SK-N-SH (cell line): ENCODE data around the gene DDAH1. TPM values are rescaled to one million over a fixed set of nuclear protein-coding genes. Genes with fewer than 3 reads are reported as not detected.
A peak's percentile ranks its signal among the peaks of the same experiment; 100 is the strongest.

Experiments
- CTCF ChIA-PET: fragments of 300-600, 350-600 bp; formaldehyde crosslinking; extraction: SDS; loops from one replicate; lab custom pipeline; 2021; lab: Yijun Ruan, JAX
- POLR2A ChIA-PET: fragments of 350-600 bp; sonication (Branson Sonifier 250); formaldehyde crosslinking; extraction: SDS; loops from one replicate; lab custom pipeline; 2020; ENCODE audit warnings: antibody characterized with exemption, inconsistent platforms; lab: Yijun Ruan, JAX
- DNase-seq: peaks from one replicate; pipeline ENCODE4 v3.0.0; 2012
- H2AFZ ChIP-seq: fragments of 200-600 bp; sonication (generic); 2 replicates; pipeline ENCODE4 v1.8.1; 2016; ENCODE audit warnings: antibody characterized with exemption, mild to moderate bottlenecking, low read depth
- H3F3A ChIP-seq: fragments of 200-600 bp; sonication (generic); replicated peaks from 2 replicates; pipeline ENCODE3; 2016; ENCODE audit warnings: antibody characterized with exemption, mild to moderate bottlenecking; ENCODE audit not compliant: insufficient read depth
- H3K27ac ChIP-seq, 2 experiments: fragments of 200-500 bp in 1 of 2; fragments of 200-600 bp in 1 of 2; sonication (Bioruptor generic) in 1 of 2; sonication (generic), shearing (Covaris generic) in 1 of 2; 2 replicates each; pipeline versions ENCODE4 v1.5.1 to v1.6.1; 2014 to 2016; ENCODE audit warnings: low read depth in 2 of 2, inconsistent platforms in 1 of 2, low read length in 1 of 2, mild to moderate bottlenecking in 1 of 2, mixed read lengths in 1 of 2
- H3K27me3 ChIP-seq: fragments of 200-600 bp; sonication (generic), shearing (Covaris generic); 2 replicates; pipeline ENCODE4 v1.6.1; 2016; ENCODE audit warnings: mixed run types; ENCODE audit not compliant: insufficient read depth
- H3K36me3 ChIP-seq, 2 experiments: fragments of 200-500 bp in 1 of 2; fragments of 200-600 bp in 1 of 2; sonication (Bioruptor generic) in 1 of 2; sonication (generic) in 1 of 2; replicated peaks in 1 of 2; 2 replicates each; pipeline versions ENCODE3 to v1.5.1; 2014 to 2016; ENCODE audit warnings: low read length in 1 of 2, mild to moderate bottlenecking in 1 of 2; ENCODE audit not compliant: insufficient read depth in 2 of 2, control insufficient read depth in 1 of 2
- H3K4me1 ChIP-seq, 2 experiments: fragments of 200-500 bp in 1 of 2; fragments of 200-600 bp in 1 of 2; sonication (Bioruptor generic) in 1 of 2; sonication (generic), shearing (Covaris generic) in 1 of 2; 2 replicates each; pipeline versions ENCODE4 v1.5.1 to v1.6.1; 2014 to 2016; ENCODE audit warnings: low read depth in 1 of 2, low read length in 1 of 2, mixed run types in 1 of 2; ENCODE audit not compliant: insufficient read depth in 2 of 2, control insufficient read depth in 1 of 2
- H3K4me2 ChIP-seq: fragments of 200-600 bp; sonication (generic), shearing (Covaris generic); 2 replicates; pipeline ENCODE4 v1.6.1; 2017; ENCODE audit warnings: mixed run types
- H3K4me3 ChIP-seq, 2 experiments: fragments of 200-500 bp in 1 of 2; fragments of 200-600 bp in 1 of 2; sonication (Bioruptor generic) in 1 of 2; sonication (generic), shearing (Covaris generic) in 1 of 2; 2 replicates each; pipeline versions ENCODE4 v1.5.1 to v1.8.1; 2014 to 2016; ENCODE audit warnings: low read depth in 2 of 2, inconsistent platforms in 1 of 2, low read length in 1 of 2, mild to moderate bottlenecking in 1 of 2, mixed read lengths in 1 of 2, moderate library complexity in 1 of 2
- H3K79me2 ChIP-seq: fragments of 200-600 bp; sonication (generic); 2 replicates; pipeline ENCODE4 v1.8.1; 2017; ENCODE audit warnings: mild to moderate bottlenecking; ENCODE audit not compliant: insufficient read depth
- H3K9ac ChIP-seq: fragments of 200-600 bp; sonication (generic); 2 replicates; pipeline ENCODE4 v1.6.1; 2017; ENCODE audit warnings: mixed run types
- H3K9me2 ChIP-seq: fragments of 200-600 bp; sonication (generic); 2 replicates; pipeline ENCODE4 v1.6.1; 2017; ENCODE audit warnings: mixed run types
- H3K9me3 ChIP-seq: fragments of 200-600 bp; sonication (generic); 2 replicates; pipeline ENCODE4 v1.6.1; 2017; ENCODE audit warnings: mixed run types, mild to moderate bottlenecking, moderate library complexity
- H4K20me1 ChIP-seq: fragments of 200-600 bp; sonication (generic); 2 replicates; pipeline ENCODE4 v1.6.1; 2017; ENCODE audit warnings: mild to moderate bottlenecking, mixed run types; ENCODE audit not compliant: insufficient read depth
- ELF1 ChIP-seq: IDR thresholded peaks from 2 replicates; pipeline ENCODE4 v1.4.0; 2012
- EP300 ChIP-seq, 2 experiments: IDR thresholded peaks; 2 replicates each; pipeline versions ENCODE4 v1.4.0 to v1.6.1; 2012; ENCODE audit warnings: borderline replicate concordance in 1 of 2, low read depth in 1 of 2, low read length in 1 of 2
- EZH2phosphoT487 ChIP-seq: fragments of 200-600 bp; sonication (generic); IDR thresholded peaks from 2 replicates; pipeline ENCODE4 v1.6.1; 2017; ENCODE audit warnings: low read depth, mixed run types, mild to moderate bottlenecking, antibody characterized with exemption, moderate library complexity, borderline replicate concordance
- FOXJ3 ChIP-seq: sonication (generic); formaldehyde crosslinking; IDR thresholded peaks from 2 replicates; pipeline ENCODE4 v1.5.1; 2020; ENCODE audit warnings: mild to moderate bottlenecking, missing genetic modification reagents
- FOXM1 ChIP-seq: IDR thresholded peaks from 2 replicates; pipeline ENCODE4 v1.4.0; 2012; ENCODE audit warnings: low read depth, mild to moderate bottlenecking
- GABPA ChIP-seq: IDR thresholded peaks from 2 replicates; pipeline ENCODE4 v1.4.0; 2012; ENCODE audit warnings: low read depth, mild to moderate bottlenecking
- GATA2 ChIP-seq: sonication (generic); formaldehyde crosslinking; IDR thresholded peaks from 2 replicates; pipeline ENCODE4 v1.5.0; 2020; ENCODE audit warnings: mild to moderate bottlenecking, missing genetic modification reagents
- MEF2A ChIP-seq: IDR thresholded peaks from 2 replicates; pipeline ENCODE4 v1.4.0; 2012; ENCODE audit warnings: low read depth, borderline replicate concordance
- NFIC ChIP-seq: IDR thresholded peaks from 2 replicates; pipeline ENCODE4 v1.4.0; 2012; ENCODE audit warnings: borderline replicate concordance
- NRF1 ChIP-seq: IDR thresholded peaks from 2 replicates; pipeline ENCODE4 v1.6.1; 2012; ENCODE audit warnings: low read depth, mild to moderate bottlenecking, low read length
- RAD21 ChIP-seq: IDR thresholded peaks from 2 replicates; pipeline ENCODE4 v1.6.1; 2012; ENCODE audit warnings: mild to moderate bottlenecking, low read length
- RFX5 ChIP-seq: IDR thresholded peaks from 2 replicates; pipeline ENCODE4 v1.6.1; 2012; ENCODE audit warnings: mild to moderate bottlenecking, improper control_type of control experiment, low read length
- SIN3A ChIP-seq: IDR thresholded peaks from 2 replicates; pipeline ENCODE4 v1.6.1; 2012; ENCODE audit warnings: low read depth, mild to moderate bottlenecking, low read length, moderate library complexity, borderline replicate concordance
- SMC3 ChIP-seq: IDR thresholded peaks from 2 replicates; pipeline ENCODE4 v1.6.1; 2012; ENCODE audit warnings: low read depth, low read length, improper control_type of control experiment
- YY1 ChIP-seq: IDR thresholded peaks from 2 replicates; pipeline ENCODE4 v1.4.0; 2012; ENCODE audit warnings: low read depth, mild to moderate bottlenecking
- WGBS: methylation state at CpG from one replicate; pipeline ENCODE4 v1.1.6; 2017; ENCODE audit warnings: low lambda C conversion rate; 5-methylcytosine and 5-hydroxymethylcytosine counted together
- polyA plus RNA-seq, 3 experiments: library from polyadenylated mRNA; depleted of rRNA; stranded (reverse); fragments of >200 nt; gene quantifications; 2 replicates each; pipeline ENCODE4 v1.2.3, GENCODE V29; 2012
- TF ChIP-seq, protein P1 (sequence below): IDR thresholded peaks from 2 replicates; pipeline ENCODE4 v1.4.0; 2012; ENCODE audit warnings: low read depth, borderline replicate concordance
- TF ChIP-seq, protein P2 (sequence below): IDR thresholded peaks from 2 replicates; pipeline ENCODE4 v1.4.0; 2012; ENCODE audit warnings: low read depth
- TF ChIP-seq, protein P3 (sequence below): fragments of 200-600 bp; sonication (generic); IDR thresholded peaks from 2 replicates; pipeline ENCODE4 v1.6.1; 2017; ENCODE audit warnings: antibody characterized with exemption, mild to moderate bottlenecking, moderate library complexity
- TF ChIP-seq, protein P4 (sequence below): IDR thresholded peaks from 2 replicates; pipeline ENCODE4; 2012
- TF ChIP-seq, protein P5 (sequence below): fragments of 150-350 bp; IDR thresholded peaks from 2 replicates; pipeline ENCODE4 v1.6.1; 2017; ENCODE audit warnings: antibody characterized with exemption, low read length, low read depth, borderline replicate concordance

The DDAH1 gene
- polyA plus RNA-seq, 1 of the 3 experiments (the other 2 are of a cell fraction), result 64.3 TPM

DNA sequence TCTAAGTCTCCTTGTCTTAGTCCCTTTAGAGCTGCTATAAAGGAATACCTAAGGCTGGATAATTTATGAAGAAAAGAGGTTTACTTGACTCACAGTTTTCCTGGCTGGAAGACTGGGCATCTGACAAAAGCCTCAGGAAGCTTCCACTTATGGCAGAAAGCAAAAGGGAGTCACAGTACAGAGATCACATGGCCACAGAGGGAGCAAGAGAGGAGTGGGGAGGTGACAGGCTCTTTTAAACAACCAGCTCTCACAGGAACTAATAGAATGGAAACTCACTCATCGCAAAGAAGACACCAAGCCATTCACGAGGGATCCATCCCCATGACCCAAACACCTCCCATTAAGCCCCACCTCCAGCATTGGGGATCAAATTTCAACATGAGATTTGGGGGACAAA is 68.8 kb downstream of the DDAH1 start:
- H3K4me3 ChIP-seq, result no peak overlapping the region
- POLR2A ChIA-PET, result no interaction called here
- peaks cover 100% of the 10 kb centered on the region for H3K79me2 ChIP-seq
- H3K4me1 ChIP-seq, result peaks cover 9 to 29% of the 10 kb centered on the region in 2 experiments; a peak in 3 of 4 replicates
- peaks cover 0 to 23% of the 10 kb centered on the region in 2 experiments for H3K36me3 ChIP-seq
- H3F3A ChIP-seq, result peaks cover 25% of the 10 kb centered on the region
- H3K9me3 ChIP-seq, result no peaks in the 10 kb centered on the region
- H3K9me2 ChIP-seq, result no peaks in the 10 kb centered on the region
- 92% methylated on average over 2 of the region's 2 CpGs for WGBS
- CTCF ChIA-PET, result no interaction called here
- H2AFZ ChIP-seq, result no peak overlapping the region
- no peaks in the 10 kb centered on the region for H4K20me1 ChIP-seq
- no peaks in the 10 kb centered on the region for H3K27me3 ChIP-seq
- TF ChIP-seq, protein P1, sequence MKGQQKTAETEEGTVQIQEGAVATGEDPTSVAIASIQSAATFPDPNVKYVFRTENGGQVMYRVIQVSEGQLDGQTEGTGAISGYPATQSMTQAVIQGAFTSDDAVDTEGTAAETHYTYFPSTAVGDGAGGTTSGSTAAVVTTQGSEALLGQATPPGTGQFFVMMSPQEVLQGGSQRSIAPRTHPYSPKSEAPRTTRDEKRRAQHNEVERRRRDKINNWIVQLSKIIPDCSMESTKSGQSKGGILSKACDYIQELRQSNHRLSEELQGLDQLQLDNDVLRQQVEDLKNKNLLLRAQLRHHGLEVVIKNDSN, result no peak
- TF ChIP-seq MEF2A, result no peak
- TF ChIP-seq EZH2phosphoT487, result no peak
- no peak for TF ChIP-seq GATA2 (CRISPR knock-in tag)
- TF ChIP-seq ELF1, result no peak
- no peak for TF ChIP-seq NRF1
- no peak for TF ChIP-seq NFIC
- no peak for TF ChIP-seq FOXJ3 (CRISPR knock-in tag)
- TF ChIP-seq RFX5, result no peak
- TF ChIP-seq, protein P2, sequence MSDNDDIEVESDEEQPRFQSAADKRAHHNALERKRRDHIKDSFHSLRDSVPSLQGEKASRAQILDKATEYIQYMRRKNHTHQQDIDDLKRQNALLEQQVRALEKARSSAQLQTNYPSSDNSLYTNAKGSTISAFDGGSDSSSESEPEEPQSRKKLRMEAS, result no peak
- no peak for TF ChIP-seq RAD21
- TF ChIP-seq GABPA, result no peak
- no peak for TF ChIP-seq FOXM1
- H3K4me2 ChIP-seq, result no peak overlapping the region
- H3K27ac ChIP-seq, result 0 out of 4 replicates have a peak overlapping the region, but pooled peaks of 1 of the 2 experiments have one; percentile 4
- no peak overlapping the region for H3K9ac ChIP-seq
- DNase-seq, result no peak

DNA sequence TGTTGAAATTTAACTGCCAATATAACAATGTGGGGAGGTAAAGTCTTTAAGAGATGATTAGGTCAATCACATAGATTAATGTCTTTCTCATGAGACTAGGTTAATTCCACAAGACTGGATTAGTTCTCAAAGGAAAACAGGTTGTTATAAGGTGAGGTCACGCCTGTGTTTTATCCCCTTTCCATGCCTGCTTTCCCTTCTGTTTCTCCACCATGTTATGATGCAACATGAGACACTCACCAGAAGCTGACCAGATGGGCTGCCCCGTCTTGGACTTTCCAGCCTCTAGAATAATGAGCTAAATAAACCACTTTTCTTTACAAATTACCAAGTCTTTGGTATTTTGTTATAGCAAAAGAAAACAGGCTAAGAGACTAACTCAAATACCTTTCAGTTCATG is 70.8 kb downstream of the DDAH1 start:
- Histone ChIP-seq H3K9me2 (no peaks in the 10 kb centered on the region), H2AFZ (no peak overlapping the region), H3K4me3 (no peak overlapping the region), H3K27ac (no peak overlapping the region; a peak in 1 of 4 replicates)
- 92% methylated on average over 2 of the region's 2 CpGs for WGBS
- TF ChIP-seq, protein P3, sequence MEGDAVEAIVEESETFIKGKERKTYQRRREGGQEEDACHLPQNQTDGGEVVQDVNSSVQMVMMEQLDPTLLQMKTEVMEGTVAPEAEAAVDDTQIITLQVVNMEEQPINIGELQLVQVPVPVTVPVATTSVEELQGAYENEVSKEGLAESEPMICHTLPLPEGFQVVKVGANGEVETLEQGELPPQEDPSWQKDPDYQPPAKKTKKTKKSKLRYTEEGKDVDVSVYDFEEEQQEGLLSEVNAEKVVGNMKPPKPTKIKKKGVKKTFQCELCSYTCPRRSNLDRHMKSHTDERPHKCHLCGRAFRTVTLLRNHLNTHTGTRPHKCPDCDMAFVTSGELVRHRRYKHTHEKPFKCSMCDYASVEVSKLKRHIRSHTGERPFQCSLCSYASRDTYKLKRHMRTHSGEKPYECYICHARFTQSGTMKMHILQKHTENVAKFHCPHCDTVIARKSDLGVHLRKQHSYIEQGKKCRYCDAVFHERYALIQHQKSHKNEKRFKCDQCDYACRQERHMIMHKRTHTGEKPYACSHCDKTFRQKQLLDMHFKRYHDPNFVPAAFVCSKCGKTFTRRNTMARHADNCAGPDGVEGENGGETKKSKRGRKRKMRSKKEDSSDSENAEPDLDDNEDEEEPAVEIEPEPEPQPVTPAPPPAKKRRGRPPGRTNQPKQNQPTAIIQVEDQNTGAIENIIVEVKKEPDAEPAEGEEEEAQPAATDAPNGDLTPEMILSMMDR, result no peak
- TF ChIP-seq NFIC, result no peak
- TF ChIP-seq ELF1, result no peak
- no peak for TF ChIP-seq RAD21
- no peak for TF ChIP-seq GABPA
- TF ChIP-seq SMC3, result no peak
- TF ChIP-seq, protein P4, sequence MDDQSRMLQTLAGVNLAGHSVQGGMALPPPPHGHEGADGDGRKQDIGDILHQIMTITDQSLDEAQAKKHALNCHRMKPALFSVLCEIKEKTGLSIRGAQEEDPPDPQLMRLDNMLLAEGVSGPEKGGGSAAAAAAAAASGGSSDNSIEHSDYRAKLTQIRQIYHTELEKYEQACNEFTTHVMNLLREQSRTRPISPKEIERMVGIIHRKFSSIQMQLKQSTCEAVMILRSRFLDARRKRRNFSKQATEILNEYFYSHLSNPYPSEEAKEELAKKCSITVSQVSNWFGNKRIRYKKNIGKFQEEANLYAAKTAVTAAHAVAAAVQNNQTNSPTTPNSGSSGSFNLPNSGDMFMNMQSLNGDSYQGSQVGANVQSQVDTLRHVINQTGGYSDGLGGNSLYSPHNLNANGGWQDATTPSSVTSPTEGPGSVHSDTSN, result no peak
- no peak for TF ChIP-seq YY1
- no peak for TF ChIP-seq EP300 (IDR thresholded peaks at IDR 0.05; ENCODE audit: borderline replicate concordance in 1 of 2, low read depth in 1 of 2, low read length in 1 of 2)
- TF ChIP-seq SIN3A, result no peak
- TF ChIP-seq, protein P5, sequence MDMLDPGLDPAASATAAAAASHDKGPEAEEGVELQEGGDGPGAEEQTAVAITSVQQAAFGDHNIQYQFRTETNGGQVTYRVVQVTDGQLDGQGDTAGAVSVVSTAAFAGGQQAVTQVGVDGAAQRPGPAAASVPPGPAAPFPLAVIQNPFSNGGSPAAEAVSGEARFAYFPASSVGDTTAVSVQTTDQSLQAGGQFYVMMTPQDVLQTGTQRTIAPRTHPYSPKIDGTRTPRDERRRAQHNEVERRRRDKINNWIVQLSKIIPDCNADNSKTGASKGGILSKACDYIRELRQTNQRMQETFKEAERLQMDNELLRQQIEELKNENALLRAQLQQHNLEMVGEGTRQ, result no peak
- TF ChIP-seq, all 33 proteins: peak for 0
- Histone ChIP-seq H3K9me3 (no peaks in the 10 kb centered on the region), H3K9ac (no peak overlapping the region), H3K36me3 (peaks cover 0 to 20% of the 10 kb centered on the region in 2 experiments), H3K27me3 (no peaks in the 10 kb centered on the region), H4K20me1 (no peaks in the 10 kb centered on the region; the same call in 1 of the 2 replicates), H3K79me2 (peaks cover 100% of the 10 kb centered on the region), H3F3A (peaks cover 22% of the 10 kb centered on the region), H3K4me2 (no peak overlapping the region), H3K4me1 (peaks cover 9 to 22% of the 10 kb centered on the region in 2 experiments; a peak in 3 of 4 replicates)
- no peak for DNase-seq
- ChIA-PET CTCF (interaction anchor here (1.4 to 1.5 kb wide), 2 partner anchors 17 to 86 kb away, joined by 3 read pairs; no protein-coding TSS in a partner anchor), POLR2A (no interaction called here)
